Astrocyte of the hippocampus (primary cell): ENCODE results near the gene ALG1L2.
A peak's percentile ranks its signal among the peaks of the same experiment; 100 is the strongest.
"Not testable (repeated sequence)": the region's sequence is repeated elsewhere in the genome, so short reads cannot be mapped to it uniquely, and the experiment has no call there.

Source experiments
- DNase-seq: peaks from one replicate; pipeline ENCODE4 v3.0.0; 2011; ENCODE audit warnings: low read depth, low spot score

Gene ALG1L2

DNA sequence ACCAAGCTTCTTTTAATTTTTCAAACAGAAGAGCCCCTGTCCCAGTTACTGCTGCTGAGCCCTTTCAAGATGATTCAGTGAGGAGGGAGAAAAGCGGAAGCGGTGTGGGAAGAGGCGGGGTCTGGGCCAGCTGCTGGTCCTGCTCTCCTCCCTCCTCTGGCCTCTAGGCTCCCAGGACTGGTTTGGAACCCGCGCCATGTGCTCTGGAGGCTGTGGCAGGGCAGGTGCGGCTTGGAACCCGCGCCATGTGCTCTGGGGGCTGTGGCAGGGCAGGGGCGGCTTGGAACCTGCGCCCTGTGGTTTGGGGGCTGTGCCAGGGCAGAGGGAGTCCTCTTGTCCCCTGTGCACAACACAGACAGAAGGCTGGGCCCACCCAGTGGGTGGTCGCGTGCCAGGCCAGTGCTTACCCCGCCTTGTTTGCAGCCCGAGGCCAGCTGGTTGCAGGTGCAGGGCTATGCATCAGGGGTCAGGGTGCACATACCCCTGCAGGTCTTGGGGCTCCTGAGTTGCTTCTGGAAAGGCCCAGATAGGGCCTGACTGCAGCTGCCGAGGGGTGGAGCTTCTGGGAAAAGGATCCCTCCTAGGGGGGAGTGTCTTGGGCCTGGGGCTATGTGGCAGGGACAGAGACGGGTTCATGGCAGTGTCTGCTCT is 12.2 kb downstream of the ALG1L2 start:
- DNase-seq: no peak

DNA sequence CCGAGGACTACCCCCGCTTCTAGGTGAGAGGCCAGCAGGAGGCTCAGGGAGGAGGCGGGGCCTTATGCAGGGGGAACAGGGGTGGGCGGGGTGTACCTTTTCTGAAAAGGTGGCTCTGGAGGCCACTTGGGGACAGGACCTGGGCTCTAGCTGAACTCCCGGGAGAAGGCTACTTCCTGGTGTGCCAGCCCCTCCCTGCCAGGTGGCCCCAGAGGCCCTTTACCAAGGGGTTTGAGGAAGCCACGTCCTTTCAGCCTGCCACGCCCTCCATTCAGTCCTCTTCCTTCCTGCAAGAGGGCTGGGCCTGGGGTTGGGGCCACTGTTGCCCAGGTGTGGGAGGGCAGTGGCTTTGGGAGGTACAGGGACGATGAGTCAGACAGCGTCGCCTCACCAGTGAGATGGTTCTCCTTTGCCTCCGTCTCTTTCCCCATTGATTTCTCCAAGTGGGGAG is 12.9 kb downstream of the ALG1L2 start:
- not testable (repeated sequence) for DNase-seq

DNA sequence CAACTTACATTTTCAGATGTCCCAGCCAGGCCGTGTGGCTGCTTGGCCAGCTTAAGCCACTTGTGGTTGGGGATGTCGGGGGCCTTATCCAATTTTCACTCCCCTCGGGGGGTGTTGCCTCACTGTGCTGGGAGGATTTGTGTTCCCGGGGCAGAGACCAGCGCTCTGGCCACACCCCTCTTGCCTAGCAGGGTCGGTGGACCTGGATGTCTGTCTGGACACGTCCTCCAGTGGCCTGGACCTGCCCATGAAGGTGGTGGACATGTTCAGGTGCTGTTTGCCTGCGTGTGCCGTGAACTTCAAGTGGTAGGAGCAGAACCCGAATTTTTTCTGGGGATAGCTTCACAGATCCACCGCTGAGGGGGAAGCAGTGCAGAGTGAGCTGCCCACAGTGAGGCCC is 14.2 kb downstream of the ALG1L2 start:
- not testable (repeated sequence) for DNase-seq

DNA sequence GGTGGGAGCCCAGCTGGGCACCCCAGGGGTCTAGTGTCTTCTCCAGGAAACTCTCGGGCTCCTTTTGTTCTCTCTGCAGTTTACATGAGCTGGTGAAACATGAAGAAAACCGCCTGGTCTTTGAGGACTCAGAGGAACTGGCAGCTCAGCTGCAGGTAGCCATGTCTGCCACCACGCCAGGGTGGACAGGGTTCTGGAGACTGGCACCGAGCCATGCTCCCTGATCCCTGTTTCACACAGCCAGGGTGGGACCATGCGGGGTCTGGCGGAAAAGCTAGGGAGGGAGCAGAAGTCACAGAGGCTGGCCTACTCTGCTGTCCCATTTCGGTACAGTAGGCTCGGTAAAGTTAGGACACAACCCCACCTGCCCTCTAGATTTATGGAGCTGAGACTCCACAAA is 15.5 kb downstream of the ALG1L2 start:
- not testable (repeated sequence) for DNase-seq

DNA sequence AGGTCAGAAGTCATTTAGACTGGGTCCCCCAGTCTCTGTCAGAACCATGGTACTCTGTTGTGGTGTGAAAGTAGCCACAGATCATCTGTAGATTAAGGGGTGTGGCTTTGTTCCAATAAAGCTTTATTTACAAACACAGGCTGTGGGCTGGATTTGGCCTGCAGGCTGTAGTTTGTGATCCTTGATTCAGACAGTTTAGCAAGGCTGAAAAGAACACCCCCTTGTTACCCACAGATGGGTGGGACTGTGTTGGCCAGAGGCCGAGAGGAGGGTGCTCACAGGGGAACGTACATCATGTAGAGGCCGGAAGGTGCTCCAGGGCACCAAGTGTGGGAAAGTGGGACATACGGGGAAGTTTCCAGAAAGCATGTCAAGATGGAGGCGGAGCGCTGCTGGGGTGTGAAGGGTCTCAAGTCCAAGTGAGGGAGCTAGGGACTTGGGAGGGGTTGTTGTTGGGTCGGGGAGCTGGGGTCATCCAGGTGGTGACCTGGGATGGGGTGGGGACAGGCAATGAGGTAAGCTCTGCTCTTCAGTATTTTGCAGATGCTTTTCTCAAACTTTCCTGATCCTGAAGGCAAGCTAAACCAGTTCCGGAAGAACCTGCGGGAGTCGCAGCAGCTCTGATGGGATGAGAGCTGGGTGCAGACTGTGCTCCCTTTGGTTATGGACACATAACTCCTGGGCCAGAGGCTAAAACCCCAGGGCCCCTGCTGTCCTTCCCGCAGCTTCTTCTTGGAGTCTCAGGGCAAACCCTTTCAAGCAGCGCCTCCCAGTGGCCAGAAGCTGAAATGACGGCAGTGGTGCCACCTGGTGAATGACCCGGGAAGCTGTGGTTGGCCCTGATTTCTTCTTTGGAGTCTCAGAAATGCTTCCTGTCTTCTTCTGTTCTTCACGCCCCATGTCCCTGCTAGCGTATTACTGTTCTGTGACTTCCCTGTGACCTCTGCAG is 16.3 kb downstream of the ALG1L2 start:
- not testable (repeated sequence) for DNase-seq

DNA sequence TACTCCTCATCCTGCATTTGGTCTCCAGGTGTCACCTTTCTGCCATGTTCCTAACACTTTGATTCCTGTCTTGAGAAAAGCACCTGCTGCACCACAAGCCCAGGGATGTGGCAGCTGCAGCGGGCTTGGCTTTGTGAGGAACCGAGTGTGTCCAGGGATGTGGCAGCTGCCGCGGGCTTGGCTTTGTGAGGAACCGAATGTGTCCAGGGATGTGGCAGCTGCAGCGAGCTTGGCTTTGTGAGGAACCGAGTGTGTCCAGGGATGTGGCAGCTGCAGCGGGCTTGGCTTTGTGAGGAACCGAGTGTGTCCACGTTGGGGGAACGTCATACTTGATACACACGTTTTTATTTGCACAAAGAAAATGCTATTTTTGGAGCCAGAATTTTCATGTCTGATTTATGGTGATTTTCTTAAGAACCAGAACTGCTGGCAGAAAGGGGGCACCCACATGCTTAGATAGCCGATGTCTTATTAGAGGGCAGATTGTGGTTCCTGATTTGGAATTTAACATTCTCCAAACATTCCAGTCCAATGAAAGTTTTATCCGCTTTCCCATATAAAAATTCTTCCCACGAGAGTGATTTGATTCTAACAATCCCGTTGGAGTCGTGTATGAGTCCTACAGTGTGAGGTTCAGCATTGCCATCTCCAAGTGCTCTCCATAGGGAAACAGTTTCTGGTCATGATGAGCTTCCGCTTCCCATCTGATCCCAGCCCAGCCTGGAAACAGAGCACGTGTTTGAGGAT is 17.2 kb downstream of the ALG1L2 start:
- DNase-seq: not testable (repeated sequence)

DNA sequence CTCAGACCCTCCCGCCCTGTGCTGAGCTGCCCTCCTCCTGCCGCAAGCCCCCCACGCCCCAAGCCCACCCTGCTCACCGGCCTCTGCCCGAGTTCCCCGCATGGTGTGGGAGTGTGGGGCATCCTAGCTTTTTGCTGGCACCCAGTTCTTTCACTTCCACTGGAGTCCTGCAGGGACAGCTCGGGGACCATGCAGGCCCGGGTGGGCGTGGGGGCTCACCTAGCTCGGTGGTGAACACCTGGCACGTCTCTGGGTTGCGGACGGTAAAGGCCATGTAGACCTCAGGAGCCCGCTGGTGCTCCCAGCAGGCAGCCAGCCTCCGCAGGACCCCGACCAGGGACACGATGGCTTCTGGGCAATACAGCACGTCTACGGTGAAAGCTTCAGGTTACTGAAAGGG is 20.9 kb downstream of the ALG1L2 start:
- not testable (repeated sequence) for DNase-seq

DNA sequence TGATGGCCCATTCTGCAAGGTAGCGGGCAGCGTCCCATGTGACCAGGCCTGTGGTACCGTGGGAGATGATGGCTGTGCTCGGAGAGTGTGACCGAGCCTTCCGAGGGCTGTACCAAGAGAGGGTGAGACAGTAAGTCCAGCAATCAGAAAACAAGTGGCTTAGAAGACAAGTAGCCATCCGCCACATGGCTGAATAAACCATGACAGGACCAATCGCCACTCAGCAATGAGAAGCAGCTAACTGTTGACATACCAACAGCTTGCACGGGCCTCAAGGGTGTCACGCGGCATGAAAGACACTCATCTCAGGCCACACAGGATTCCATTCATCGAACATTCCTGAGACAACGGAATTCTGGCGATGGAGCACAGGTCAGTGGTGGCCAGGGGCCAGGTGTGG is 22.6 kb downstream of the ALG1L2 start:
- peak; percentile 47 for DNase-seq

DNA sequence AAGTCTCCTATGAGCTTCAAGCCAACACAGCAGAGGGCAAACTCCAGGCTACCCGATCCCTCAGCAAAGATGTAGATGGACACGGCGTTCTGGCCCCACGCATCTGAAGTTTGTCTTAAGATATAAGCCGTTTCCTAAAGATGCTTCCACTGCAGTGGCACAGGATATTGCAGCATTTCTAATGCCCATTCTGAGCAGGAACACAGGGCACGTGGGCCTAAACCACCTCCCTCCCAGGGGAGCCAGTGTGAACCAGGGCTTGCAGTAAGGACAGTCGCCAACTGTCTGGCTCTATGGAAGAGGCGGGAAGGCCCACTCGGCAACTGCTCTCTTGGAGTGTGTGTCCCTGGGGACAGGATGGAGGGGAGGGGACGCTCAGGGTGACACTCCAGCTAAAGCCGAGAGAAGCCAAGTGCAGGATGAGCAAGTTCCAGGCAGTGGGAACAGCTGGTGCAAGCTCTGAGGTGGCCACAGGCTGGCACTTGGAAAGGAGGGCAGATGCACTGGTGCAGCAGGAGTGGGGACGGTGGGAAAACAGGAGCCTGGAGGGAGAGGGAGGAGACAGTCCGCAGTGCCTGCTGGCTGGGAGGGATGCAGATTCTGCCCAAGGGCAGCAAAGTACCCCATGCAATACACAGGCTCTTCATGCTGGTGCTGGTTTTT is 25.8 kb downstream of the ALG1L2 start:
- not testable (repeated sequence) for DNase-seq

DNA sequence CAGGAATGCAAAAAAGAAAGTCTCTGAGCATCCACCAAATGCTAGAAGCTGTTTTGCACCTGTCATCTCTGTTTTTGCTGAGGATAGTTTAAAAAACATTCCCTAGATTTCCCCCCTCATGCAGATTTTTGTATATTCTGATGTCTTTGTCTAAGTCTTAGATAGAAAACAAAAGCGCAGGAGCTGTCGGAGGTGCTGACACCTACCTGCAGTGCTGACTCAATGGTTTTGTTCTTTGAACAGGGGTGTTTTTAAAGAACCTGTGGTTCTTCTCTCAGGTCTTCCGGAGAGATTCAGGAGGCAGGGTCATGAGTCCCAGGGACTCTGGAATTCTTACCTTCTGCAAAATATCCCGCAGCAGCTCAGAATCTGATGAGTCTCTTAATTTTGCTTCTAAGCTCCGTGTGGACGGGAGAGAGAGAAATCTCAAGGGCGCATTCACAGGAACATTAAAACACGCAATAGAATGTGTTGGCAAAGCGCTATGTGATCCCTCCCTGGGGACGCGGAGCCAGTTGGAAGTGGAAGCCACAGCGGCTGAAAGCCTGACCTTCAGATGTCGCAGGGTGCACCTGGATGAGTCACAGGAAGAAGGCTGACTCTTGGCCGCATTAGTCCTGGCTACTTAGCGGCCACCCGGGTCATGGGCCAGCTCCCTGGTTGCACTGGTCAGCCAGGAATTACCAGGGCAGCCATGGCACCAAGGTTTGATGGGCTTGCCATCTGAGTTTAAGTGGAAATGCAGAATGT is 27.4 kb downstream of the ALG1L2 start:
- not testable (repeated sequence) for DNase-seq

DNA sequence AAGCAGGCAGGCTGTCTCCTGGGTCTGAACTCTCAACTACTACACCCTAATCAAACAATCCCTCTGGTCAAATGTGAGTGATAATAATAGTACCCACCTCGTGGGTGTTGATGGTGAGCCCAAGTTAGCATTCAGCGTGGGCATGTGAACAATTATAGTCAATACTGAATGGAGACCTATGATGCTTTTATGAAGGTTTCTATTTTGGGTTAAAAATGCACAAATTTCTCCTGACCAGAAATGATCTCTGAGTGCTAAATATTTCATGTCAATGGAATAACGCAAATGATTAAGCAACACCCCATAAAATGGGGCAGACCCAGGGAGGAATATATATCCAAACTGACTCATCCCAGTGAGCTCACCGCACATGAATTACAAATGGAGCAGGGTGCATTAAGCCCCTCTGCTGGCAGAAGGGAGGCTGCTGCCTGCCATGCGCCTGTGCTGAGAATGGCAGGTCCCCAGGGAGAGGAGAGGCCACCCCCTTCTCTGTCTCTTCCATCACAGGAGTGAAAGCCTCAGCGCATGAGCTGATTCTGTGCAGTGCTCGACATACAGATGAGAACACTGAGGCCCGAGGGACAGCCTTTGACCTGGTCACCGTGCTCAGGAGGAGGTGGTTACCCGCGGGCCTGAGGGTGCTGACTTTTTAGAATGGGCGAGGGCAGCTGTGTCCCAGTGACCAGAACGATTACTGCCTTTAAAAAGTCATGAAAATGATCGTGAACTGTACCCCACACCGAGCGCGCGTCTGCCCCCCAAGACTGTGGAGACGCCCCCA is 28.9 kb downstream of the ALG1L2 start:
- DNase-seq: peak; percentile 59

DNA sequence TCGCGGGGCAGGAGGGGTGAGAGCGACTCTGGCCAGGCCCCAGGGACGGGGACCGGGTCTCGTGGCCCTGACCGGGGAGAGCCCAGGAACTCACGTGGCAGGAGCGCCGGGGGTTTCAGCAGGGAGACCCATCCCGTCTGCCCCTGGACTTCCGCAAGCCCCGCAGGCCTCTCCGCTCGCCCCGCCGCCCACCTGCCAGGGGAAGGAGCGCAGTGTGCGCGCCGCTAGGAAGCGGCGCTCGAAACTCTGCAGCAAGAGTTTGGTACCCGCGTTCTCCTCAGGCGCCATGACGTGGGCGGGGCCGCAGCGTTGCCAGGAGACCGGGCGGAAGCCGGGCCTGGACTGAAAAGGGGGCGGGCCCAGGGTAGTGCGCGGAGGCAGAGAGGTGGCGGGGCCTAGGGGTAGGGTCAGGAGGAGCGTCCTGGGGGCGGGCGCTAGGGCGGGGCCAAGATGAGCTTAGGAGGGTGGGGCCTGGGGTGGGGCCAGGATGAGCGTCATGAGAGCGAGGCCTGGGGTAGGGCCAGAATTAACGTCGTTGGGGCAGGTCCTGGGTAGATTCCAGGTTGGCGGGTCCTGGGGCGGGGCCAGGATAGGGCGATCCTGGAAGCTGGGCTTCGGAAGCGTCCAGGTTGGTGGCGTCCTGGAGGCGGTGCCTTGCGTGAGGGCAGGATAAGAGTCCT is 29.7 kb downstream of the ALG1L2 start:
- DNase-seq: peak; percentile 99

DNA sequence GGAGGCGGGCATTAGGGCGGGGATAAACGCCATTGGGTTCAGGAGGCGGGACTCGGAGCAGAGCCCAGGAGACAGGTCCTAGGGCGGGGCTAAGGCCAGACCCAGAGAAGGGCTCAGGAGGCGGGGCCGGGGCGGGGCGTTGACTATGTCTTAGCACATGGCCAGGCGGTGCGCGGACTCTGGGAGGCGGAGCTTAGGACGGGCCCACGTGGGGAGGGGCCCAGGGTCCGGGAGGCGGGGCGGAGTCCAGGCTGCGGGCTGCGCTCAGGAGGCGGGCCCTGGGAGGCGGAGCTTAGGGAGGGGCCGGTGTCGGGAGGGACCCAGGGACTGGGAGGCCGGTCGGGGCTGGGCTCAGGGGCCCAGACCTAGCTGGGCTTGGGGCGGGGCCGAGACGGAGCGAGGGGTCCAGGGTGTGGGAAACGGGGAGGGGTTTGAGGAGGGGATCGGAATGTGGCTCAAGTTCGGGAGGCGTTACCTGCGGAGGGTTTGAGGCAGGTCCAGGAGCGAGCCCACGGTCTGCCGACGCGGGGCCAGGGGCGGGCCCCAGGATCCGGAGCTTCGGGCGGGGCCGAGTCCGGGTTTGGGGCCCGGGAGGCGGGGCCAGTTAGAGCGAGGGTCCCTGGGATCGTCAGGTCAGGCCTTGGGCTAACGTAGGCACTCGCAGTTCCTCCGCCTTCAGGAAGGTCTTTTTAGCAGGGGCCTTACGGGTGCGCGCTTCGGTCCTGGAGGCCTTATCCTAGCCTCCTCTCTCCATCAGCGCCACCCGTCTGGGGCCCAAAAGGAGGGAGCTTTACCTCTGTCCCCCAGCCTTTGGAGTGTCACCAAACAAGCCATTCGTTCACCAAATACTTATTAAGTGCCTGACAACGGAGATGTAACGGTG is 30.5 kb downstream of the ALG1L2 start:
- DNase-seq: peak; percentile 97

DNA sequence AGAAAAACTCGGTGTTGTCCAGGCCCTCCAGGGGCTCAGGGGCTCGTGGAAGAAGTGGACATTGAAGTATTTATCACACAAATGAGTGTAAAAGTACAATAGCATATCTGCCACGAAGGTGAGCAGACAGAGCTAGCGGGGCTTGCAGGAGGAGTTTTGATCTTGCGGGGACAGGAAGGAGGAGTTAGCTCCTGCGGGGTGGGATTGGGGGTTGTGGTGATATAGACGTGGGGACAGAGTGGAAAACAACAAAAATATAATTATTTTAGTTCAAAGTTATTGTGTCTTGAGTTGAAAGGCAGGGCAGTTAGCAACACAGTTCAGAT is 31.1 kb downstream of the ALG1L2 start:
- not testable (repeated sequence) for DNase-seq

DNA sequence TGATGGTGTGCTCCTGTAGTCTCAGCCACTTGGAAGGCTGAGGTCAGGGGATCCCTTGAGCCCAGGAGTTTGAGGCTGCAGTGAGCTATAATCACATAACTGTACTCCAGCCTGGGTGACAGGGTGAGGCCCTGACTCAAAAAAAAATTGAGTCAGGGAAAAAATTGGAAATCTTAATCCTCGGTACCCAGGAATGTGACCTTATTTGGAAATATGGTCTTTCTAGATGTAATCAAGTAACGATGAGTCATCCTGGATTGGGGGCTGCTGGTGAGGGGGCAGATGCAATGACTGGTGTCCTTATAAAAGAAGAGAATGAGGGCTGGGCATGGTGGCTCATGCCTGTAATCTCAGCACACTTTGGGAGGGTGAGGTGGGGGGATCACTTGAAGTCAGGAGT is 33.8 kb downstream of the ALG1L2 start:
- DNase-seq: not testable (repeated sequence)

DNA sequence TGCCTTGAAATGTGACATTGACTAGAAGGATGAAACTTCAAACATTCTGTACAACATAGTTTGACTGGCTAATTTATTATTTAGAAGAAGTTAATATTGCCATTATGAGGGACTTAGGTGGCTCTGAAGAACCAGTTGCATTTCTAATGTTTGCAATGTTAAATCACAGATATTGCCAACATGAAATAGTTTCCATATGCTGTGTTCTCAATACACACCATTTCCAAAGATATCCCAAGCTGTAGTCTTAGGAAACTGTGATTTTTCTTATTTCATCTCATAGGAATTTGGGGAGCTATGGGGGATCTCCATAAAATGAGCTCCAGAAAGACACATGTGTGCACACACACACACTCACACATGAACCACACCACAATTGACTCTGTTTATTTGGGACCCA is 36.3 kb downstream of the ALG1L2 start:
- no peak for DNase-seq

DNA sequence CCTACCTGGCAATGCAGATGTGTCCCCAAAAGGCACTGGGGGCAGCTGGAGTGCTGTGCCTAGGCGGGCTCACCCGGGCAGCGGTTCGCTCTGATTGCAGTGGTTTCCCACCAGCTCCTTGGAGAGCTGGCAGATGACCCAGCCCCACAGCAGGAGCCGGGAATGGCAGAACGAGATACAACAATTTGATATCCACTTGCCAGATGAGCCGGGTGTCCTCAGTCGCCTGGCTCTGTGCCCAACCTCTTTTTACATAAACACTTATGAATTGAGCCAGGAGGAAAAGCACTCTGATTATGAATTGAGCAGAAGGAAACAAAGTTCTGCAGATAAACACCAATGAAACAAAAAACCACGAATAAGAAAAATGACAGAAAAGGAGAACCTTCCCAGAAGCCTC is 38.2 kb downstream of the ALG1L2 start:
- not testable (repeated sequence) for DNase-seq

DNA sequence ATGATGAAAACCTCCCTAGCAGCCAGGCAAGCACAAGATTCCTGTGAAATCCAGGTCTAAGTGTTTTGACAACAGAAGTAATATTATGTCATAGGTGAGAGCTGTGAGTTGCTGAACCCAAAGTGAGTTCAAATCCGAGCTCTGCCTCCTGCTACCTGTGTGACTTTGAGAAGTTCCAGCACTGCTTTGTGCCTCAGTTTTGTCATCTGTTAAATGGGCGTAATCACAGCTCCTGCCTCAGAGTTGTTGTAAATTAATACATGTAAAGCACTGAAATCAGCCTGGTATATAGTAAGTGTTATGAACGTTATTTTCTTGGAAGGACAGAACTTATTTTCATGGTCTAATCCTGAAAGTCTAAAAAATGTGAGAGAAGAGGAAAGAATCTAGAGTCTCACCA is 38.7 kb downstream of the ALG1L2 start:
- not testable (repeated sequence) for DNase-seq
